ENCODE data around the gene PARN. TPM values are rescaled to one million over a fixed set of nuclear protein-coding genes. Genes with fewer than 3 reads are reported as not detected.

PARN gene
- total RNA-seq, 1 donor from 2014 or later = 23.7 TPM

GRCh38 chr16:14524979-14525378 is 105.1 kb downstream of the PARN start:
- DNase-seq = no peak

- no peak for DNase-seq
These were observed 106.4 kb downstream of the PARN start for GRCh38 chr16:14523632-14524031.

- no peak for DNase-seq
These were observed 107.4 kb downstream of the PARN start for GRCh38 chr16:14522671-14523070.

- no peak for DNase-seq
These were observed 109.3 kb downstream of the PARN start for GRCh38 chr16:14520753-14521152.

- no peak for DNase-seq
These were observed 115.1 kb downstream of the PARN start for GRCh38 chr16:14514967-14515366.

GRCh38 chr16:14513389-14514107 is 116.5 kb downstream of the PARN start:
- no peak for DNase-seq

- no peak for DNase-seq
These were observed 118.3 kb downstream of the PARN start for GRCh38 chr16:14511800-14512135.

GRCh38 chr16:14510939-14511799 is 118.9 kb downstream of the PARN start:
- no peak for DNase-seq

GRCh38 chr16:14510581-14510938 is 119.5 kb downstream of the PARN start:
- no peak for DNase-seq

GRCh38 chr16:14509675-14510132 is 120.4 kb downstream of the PARN start:
- DNase-seq = no peak

- no peak for DNase-seq
These were observed 121.0 kb downstream of the PARN start for GRCh38 chr16:14509055-14509454.

- DNase-seq = peak; percentile 45
These were observed 124.2 kb downstream of the PARN start for GRCh38 chr16:14505846-14506245.

- DNase-seq = no peak
These were observed 126.9 kb downstream of the PARN start for GRCh38 chr16:14502932-14503741.

- no peak for DNase-seq
These were observed 127.7 kb downstream of the PARN start for GRCh38 chr16:14502256-14502875.

- peak; percentile 84 for DNase-seq
These were observed 128.5 kb downstream of the PARN start for GRCh38 chr16:14501331-14502255.

- no peak for DNase-seq
These were observed 129.3 kb downstream of the PARN start for GRCh38 chr16:14500791-14501190.

- DNase-seq = no peak
These were observed 130.9 kb downstream of the PARN start for GRCh38 chr16:14499110-14499509.

GRCh38 chr16:14497245-14498082 is 132.6 kb downstream of the PARN start:
- no peak for DNase-seq

GRCh38 chr16:14496786-14497185 is 133.3 kb downstream of the PARN start:
- DNase-seq = no peak

- DNase-seq = no peak
These were observed 133.9 kb downstream of the PARN start for GRCh38 chr16:14496047-14496770.
